DOHH2 (cell line): ENCODE measurements around the gene ROR2.

Source experiments
- H3F3A ChIP-seq: fragments of 200-600 bp; sonication (generic), shearing (Covaris generic); 2 replicates; pipeline ENCODE4 v1.6.0; 2016; ENCODE audit warnings: antibody characterized with exemption, mild to moderate bottlenecking; ENCODE audit not compliant: control insufficient read depth, insufficient read depth
- H3K27ac ChIP-seq: fragments of 200-600 bp; sonication (generic); 2 replicates; pipeline ENCODE4 v1.5.1; 2014; ENCODE audit warnings: low read depth, mild to moderate bottlenecking, low read length, moderate library complexity
- H3K27me3 ChIP-seq: fragments of 200-600 bp; sonication (generic); 2 replicates; pipeline ENCODE4 v1.6.1; 2014; ENCODE audit warnings: mild to moderate bottlenecking, low read length, mixed read lengths; ENCODE audit not compliant: control insufficient read depth
- H3K36me3 ChIP-seq: fragments of 200-600 bp; sonication (generic); 2 replicates; pipeline ENCODE4 v1.6.1; 2014; ENCODE audit warnings: mild to moderate bottlenecking, low read length, moderate library complexity, mixed read lengths; ENCODE audit not compliant: control insufficient read depth
- H3K4me1 ChIP-seq: fragments of 200-600 bp; sonication (generic); 2 replicates; pipeline ENCODE4 v1.6.1; 2014; ENCODE audit warnings: mild to moderate bottlenecking, low read length, mixed read lengths; ENCODE audit not compliant: control insufficient read depth
- H3K4me2 ChIP-seq: fragments of 200-600 bp; sonication (generic); 2 replicates; pipeline ENCODE4 v1.6.0; 2014; ENCODE audit warnings: mild to moderate bottlenecking, low read length, moderate library complexity
- H3K4me3 ChIP-seq: fragments of 200-600 bp; sonication (generic); 2 replicates; pipeline ENCODE4 v1.5.1; 2014; ENCODE audit warnings: mild to moderate bottlenecking, low read length, mixed read lengths
- H3K79me2 ChIP-seq: fragments of 200-600 bp; sonication (generic); 2 replicates; pipeline ENCODE4 v1.6.1; 2014; ENCODE audit warnings: mild to moderate bottlenecking, low read length, mixed read lengths; ENCODE audit not compliant: control insufficient read depth
- H3K9me2 ChIP-seq: fragments of 200-600 bp; sonication (generic); replicated peaks from 2 replicates; pipeline ENCODE4 v1.6.1; 2014; ENCODE audit warnings: mild to moderate bottlenecking, low read length, mixed read lengths; ENCODE audit not compliant: control insufficient read depth
- H3K9me3 ChIP-seq: fragments of 200-600 bp; sonication (generic); 2 replicates; pipeline ENCODE4 v1.6.1; 2014; ENCODE audit warnings: antibody characterized with exemption, low read length, mixed read lengths; ENCODE audit not compliant: control insufficient read depth, insufficient read depth
- H4K20me1 ChIP-seq: fragments of 200-600 bp; sonication (generic); 2 replicates; pipeline ENCODE4 v1.6.0; 2014; ENCODE audit warnings: low read depth, mild to moderate bottlenecking, antibody characterized with exemption, low read length, moderate library complexity; ENCODE audit not compliant: control insufficient read depth, insufficient read depth
- CTCF ChIP-seq: fragments of 200-600 bp; sonication (generic); IDR thresholded peaks from one replicate; pipeline ENCODE4 v1.5.1; 2014; ENCODE audit warnings: antibody characterized with exemption, mild to moderate bottlenecking, low read depth, low read length; ENCODE audit not compliant: poor library complexity, severe bottlenecking
- EZH2phosphoT487 ChIP-seq: fragments of 200-600 bp; sonication (generic); IDR thresholded peaks from 2 replicates; pipeline ENCODE4 v1.6.1; 2017; ENCODE audit warnings: borderline replicate concordance, mild to moderate bottlenecking, antibody characterized with exemption, low read length, moderate library complexity, mixed read lengths

Gene ROR2

GRCh38 chr9:91766315-91767069 is 183.5 kb downstream of the ROR2 start:
- no peaks in the 10 kb centered on the region for H3K9me2 ChIP-seq
- H3K27ac ChIP-seq: no peak overlapping the region
- TF ChIP-seq EZH2phosphoT487: no peak
- no peak for TF ChIP-seq CTCF
- H3K9me3 ChIP-seq: no peaks in the 10 kb centered on the region; the same call in 1 of the 2 replicates
- H3K4me1 ChIP-seq: no peaks in the 10 kb centered on the region
- no peaks in the 10 kb centered on the region for H4K20me1 ChIP-seq
- no peaks in the 10 kb centered on the region for H3K79me2 ChIP-seq
- H3K36me3 ChIP-seq: no peaks in the 10 kb centered on the region
- H3F3A ChIP-seq: no peaks in the 10 kb centered on the region
- peaks cover 3% of the 10 kb centered on the region; the same call in 1 of the 2 replicates for H3K27me3 ChIP-seq
- no peak overlapping the region for H3K4me2 ChIP-seq
- no peak overlapping the region for H3K4me3 ChIP-seq

- H3K4me2 ChIP-seq: no peak overlapping the region
- H3K9me2 ChIP-seq: no peaks in the 10 kb centered on the region
- H3K27me3 ChIP-seq: peaks cover 3% of the 10 kb centered on the region; the same call in 1 of the 2 replicates
Measured at GRCh38 chr9:91765296-91765695, 184.7 kb downstream of the ROR2 start.

GRCh38 chr9:91764661-91765060 is 185.4 kb downstream of the ROR2 start:
- no peaks in the 10 kb centered on the region; the same call in 1 of the 2 replicates for H3K9me3 ChIP-seq
- no peaks in the 10 kb centered on the region for H3F3A ChIP-seq
- no peak overlapping the region for H3K4me3 ChIP-seq
- no peak for TF ChIP-seq EZH2phosphoT487
- no peak for TF ChIP-seq CTCF
- no peaks in the 10 kb centered on the region for H3K4me1 ChIP-seq
- H3K4me2 ChIP-seq: no peak overlapping the region
- no peak overlapping the region for H3K27ac ChIP-seq
- no peaks in the 10 kb centered on the region for H3K36me3 ChIP-seq
- no peaks in the 10 kb centered on the region for H3K9me2 ChIP-seq
- H3K79me2 ChIP-seq: no peaks in the 10 kb centered on the region
- no peaks in the 10 kb centered on the region for H4K20me1 ChIP-seq
- peaks cover 3% of the 10 kb centered on the region; the same call in 1 of the 2 replicates for H3K27me3 ChIP-seq

More at GRCh38 chr9:91765296-91765695, 184.7 kb downstream of the ROR2 start:
- Histone ChIP-seq H3K9me3 (no peaks in the 10 kb centered on the region; the same call in 1 of the 2 replicates), H3K4me3 (no peak overlapping the region), H3K27ac (no peak overlapping the region), H3K4me1 (no peaks in the 10 kb centered on the region), H3K79me2 (no peaks in the 10 kb centered on the region), H3K36me3 (no peaks in the 10 kb centered on the region), H3F3A (no peaks in the 10 kb centered on the region), H4K20me1 (no peaks in the 10 kb centered on the region)
- TF ChIP-seq CTCF (no peak), EZH2phosphoT487 (no peak)
